ENCODE results near the gene GMEB2. TPM values are rescaled to one million over a fixed set of nuclear protein-coding genes. Genes with fewer than 3 reads are reported as not detected.

Gene GMEB2
- total and polyA plus RNA-seq, 2 donors (not counting 1 experiment from before 2014, with no cell fraction given): 6.3 to 10.9 TPM

- DNase-seq (ENCODE audit: low read depth in 2 of 2): no peak
- Histone ChIP-seq H3K36me3 (ENCODE audit: control insufficient read depth, insufficient read depth, low read length) (no peaks in the 10 kb centered on the region), H3K4me1 (ENCODE audit: control insufficient read depth, extremely low read depth, insufficient read depth, low read length) (peaks cover 5% of the 10 kb centered on the region), H3K9me3 (ENCODE audit: control insufficient read depth, insufficient read depth, low read depth, low read length) (no peaks in the 10 kb centered on the region), H3K27ac (ENCODE audit: insufficient read depth, low read length) (no peak overlapping the region), H3K4me3 (replicated peaks in 1 of 4; ENCODE audit: control extremely low read depth in 1 of 4, insufficient read depth in 1 of 4, low read depth in 3 of 4, low read length in 4 of 4) (no peak overlapping the region), H3K79me2 (ENCODE audit: control insufficient read depth, insufficient read depth, low read length) (peaks cover 2% of the 10 kb centered on the region), H2AFZ (ENCODE audit: low read length) (no peak overlapping the region), H4K20me1 (ENCODE audit: control insufficient read depth, extremely low read depth, insufficient read depth, low read length) (no peaks in the 10 kb centered on the region), H3K27me3 (ENCODE audit: control insufficient read depth, insufficient read depth, low read length) (peaks cover 3% of the 10 kb centered on the region), H3K9ac (ENCODE audit: insufficient read depth, low read length) (no peak overlapping the region), H3K4me2 (ENCODE audit: extremely low read depth, insufficient read depth, low read length) (no peak overlapping the region)
- no peak for TF ChIP-seq EZH2 (IDR thresholded peaks at IDR 0.05; ENCODE audit: low read length, missing control alignments)
- TF ChIP-seq, protein P1, sequence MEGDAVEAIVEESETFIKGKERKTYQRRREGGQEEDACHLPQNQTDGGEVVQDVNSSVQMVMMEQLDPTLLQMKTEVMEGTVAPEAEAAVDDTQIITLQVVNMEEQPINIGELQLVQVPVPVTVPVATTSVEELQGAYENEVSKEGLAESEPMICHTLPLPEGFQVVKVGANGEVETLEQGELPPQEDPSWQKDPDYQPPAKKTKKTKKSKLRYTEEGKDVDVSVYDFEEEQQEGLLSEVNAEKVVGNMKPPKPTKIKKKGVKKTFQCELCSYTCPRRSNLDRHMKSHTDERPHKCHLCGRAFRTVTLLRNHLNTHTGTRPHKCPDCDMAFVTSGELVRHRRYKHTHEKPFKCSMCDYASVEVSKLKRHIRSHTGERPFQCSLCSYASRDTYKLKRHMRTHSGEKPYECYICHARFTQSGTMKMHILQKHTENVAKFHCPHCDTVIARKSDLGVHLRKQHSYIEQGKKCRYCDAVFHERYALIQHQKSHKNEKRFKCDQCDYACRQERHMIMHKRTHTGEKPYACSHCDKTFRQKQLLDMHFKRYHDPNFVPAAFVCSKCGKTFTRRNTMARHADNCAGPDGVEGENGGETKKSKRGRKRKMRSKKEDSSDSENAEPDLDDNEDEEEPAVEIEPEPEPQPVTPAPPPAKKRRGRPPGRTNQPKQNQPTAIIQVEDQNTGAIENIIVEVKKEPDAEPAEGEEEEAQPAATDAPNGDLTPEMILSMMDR (conservative IDR thresholded peaks at IDR 0.05 in 1 of 2, IDR thresholded peaks at IDR 0.05 in 1 of 2; ENCODE audit: low read depth in 1 of 2, low read length in 2 of 2): no peak
Measured at GRCh38 chr20:63578224-63579016, 48.5 kb downstream of the GMEB2 start.

DNA sequence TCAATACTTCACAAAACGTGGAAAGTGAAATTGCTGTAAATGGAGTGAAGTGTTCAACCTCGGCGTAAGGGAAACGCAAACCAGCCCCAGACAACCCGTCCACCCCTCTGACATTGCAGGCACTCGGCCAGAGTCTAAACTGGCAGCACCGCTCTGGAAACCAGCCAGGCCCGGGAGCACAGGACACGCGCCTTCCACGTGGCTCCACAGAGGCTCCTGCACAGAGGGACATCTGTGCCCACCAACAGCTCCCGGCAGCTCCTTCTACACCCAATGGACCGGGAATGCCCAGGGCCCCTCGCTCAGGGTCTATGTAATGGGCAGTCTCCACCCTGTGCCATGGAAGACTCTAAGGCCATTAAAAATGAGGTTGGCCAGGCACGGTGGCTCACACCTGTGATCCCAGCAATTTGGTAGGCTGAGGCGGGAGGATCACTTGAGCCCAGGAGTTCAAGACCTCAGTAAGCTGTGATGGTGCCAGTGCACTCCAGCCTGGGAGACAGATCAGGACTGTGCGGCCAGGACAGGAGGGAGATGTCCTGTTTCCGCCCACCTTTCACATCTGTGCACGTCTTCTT, 49.5 kb downstream of the GMEB2 start:
- H3K9ac ChIP-seq (ENCODE audit: insufficient read depth, low read length): no peak overlapping the region
- H3K4me1 ChIP-seq (ENCODE audit: control insufficient read depth, extremely low read depth, insufficient read depth, low read length): peaks cover 7% of the 10 kb centered on the region
- TF ChIP-seq, protein P1 (conservative IDR thresholded peaks at IDR 0.05 in 1 of 2, IDR thresholded peaks at IDR 0.05 in 1 of 2; ENCODE audit: low read depth in 1 of 2, low read length in 2 of 2): no peak
- TF ChIP-seq EZH2 (IDR thresholded peaks at IDR 0.05; ENCODE audit: low read length, missing control alignments): no peak

DNA sequence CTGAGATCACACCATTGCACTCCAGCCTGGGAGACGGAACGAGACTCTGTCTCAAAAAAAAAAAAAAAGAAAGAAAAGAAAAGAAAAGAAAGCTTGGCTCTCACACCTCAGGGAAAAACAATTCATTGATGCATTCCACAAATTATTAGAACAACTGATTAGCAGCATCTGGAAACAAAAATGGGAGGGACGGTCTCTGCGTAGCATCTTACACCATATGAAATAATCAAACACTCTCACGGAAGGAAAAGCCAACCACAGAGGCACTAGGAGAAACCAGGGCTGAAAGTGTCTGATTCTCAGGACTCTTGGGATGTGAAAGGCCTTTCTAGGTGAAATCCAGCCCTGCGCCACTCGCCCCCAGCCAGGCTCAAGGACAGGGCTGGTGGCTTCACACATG, 50.6 kb downstream of the GMEB2 start:
- no peak overlapping the region for H3K4me3 ChIP-seq (replicated peaks in 1 of 4; ENCODE audit: control extremely low read depth in 1 of 4, insufficient read depth in 1 of 4, low read depth in 3 of 4, low read length in 4 of 4)
- H3K36me3 ChIP-seq (ENCODE audit: control insufficient read depth, insufficient read depth, low read length): peaks cover 3% of the 10 kb centered on the region
- no peak for TF ChIP-seq EZH2 (IDR thresholded peaks at IDR 0.05; ENCODE audit: low read length, missing control alignments)
- TF ChIP-seq, protein P1 (conservative IDR thresholded peaks at IDR 0.05 in 1 of 2, IDR thresholded peaks at IDR 0.05 in 1 of 2; ENCODE audit: low read depth in 1 of 2, low read length in 2 of 2): no peak
- no peak for DNase-seq (ENCODE audit: low read depth in 2 of 2)
- H3K4me1 ChIP-seq (ENCODE audit: control insufficient read depth, extremely low read depth, insufficient read depth, low read length): peaks cover 7% of the 10 kb centered on the region
- no peak overlapping the region for H3K27ac ChIP-seq (ENCODE audit: insufficient read depth, low read length)
- H3K9ac ChIP-seq (ENCODE audit: insufficient read depth, low read length): no peak overlapping the region
- no peaks in the 10 kb centered on the region for H4K20me1 ChIP-seq (ENCODE audit: control insufficient read depth, extremely low read depth, insufficient read depth, low read length)
- H3K4me2 ChIP-seq (ENCODE audit: extremely low read depth, insufficient read depth, low read length): no peak overlapping the region
- H3K27me3 ChIP-seq (ENCODE audit: control insufficient read depth, insufficient read depth, low read length): peaks cover 3% of the 10 kb centered on the region
- no peaks in the 10 kb centered on the region for H3K9me3 ChIP-seq (ENCODE audit: control insufficient read depth, insufficient read depth, low read depth, low read length)
- peaks cover 5% of the 10 kb centered on the region for H3K79me2 ChIP-seq (ENCODE audit: control insufficient read depth, insufficient read depth, low read length)
- H2AFZ ChIP-seq (ENCODE audit: low read length): no peak overlapping the region

More for the DNA sequence above, 49.5 kb downstream of the GMEB2 start:
- no peak overlapping the region for H3K27ac ChIP-seq (ENCODE audit: insufficient read depth, low read length)
- H3K79me2 ChIP-seq (ENCODE audit: control insufficient read depth, insufficient read depth, low read length): peaks cover 5% of the 10 kb centered on the region
- H3K27me3 ChIP-seq (ENCODE audit: control insufficient read depth, insufficient read depth, low read length): peaks cover 3% of the 10 kb centered on the region
- no peak overlapping the region for H3K4me3 ChIP-seq (replicated peaks in 1 of 4; ENCODE audit: control extremely low read depth in 1 of 4, insufficient read depth in 1 of 4, low read depth in 3 of 4, low read length in 4 of 4)
- no peaks in the 10 kb centered on the region for H4K20me1 ChIP-seq (ENCODE audit: control insufficient read depth, extremely low read depth, insufficient read depth, low read length)
- H2AFZ ChIP-seq (ENCODE audit: low read length): no peak overlapping the region
- no peaks in the 10 kb centered on the region for H3K9me3 ChIP-seq (ENCODE audit: control insufficient read depth, insufficient read depth, low read depth, low read length)
- no peak overlapping the region for H3K4me2 ChIP-seq (ENCODE audit: extremely low read depth, insufficient read depth, low read length)
- no peak for DNase-seq (ENCODE audit: low read depth in 2 of 2)
- no peaks in the 10 kb centered on the region for H3K36me3 ChIP-seq (ENCODE audit: control insufficient read depth, insufficient read depth, low read length)
